Liver (tissue), 9 donors: Measurements from ENCODE around the gene EDC3. TPM values are rescaled to one million over a fixed set of nuclear protein-coding genes. Genes with fewer than 3 reads are reported as not detected.

Experiments used
- DNase-seq: peaks from one replicate; pipeline ENCODE4 v3.0.0-alpha.2; 2017; ENCODE audit warnings: low spot score
- H3K27ac ChIP-seq, 2 donors: one replicate each; pipeline ENCODE4 v1.7.0; 2013; ENCODE audit warnings: inconsistent platforms in 2 of 2, low read length in 2 of 2, control low read depth in 1 of 2, low read depth in 1 of 2, mild to moderate bottlenecking in 1 of 2
- H3K27me3 ChIP-seq, 4 donors: one replicate each; pipeline versions ENCODE4 v1.6.1 to v1.7.0; 2013; ENCODE audit warnings: low read length in 3 of 4, inconsistent platforms in 1 of 4, mild to moderate bottlenecking in 1 of 4, moderate library complexity in 1 of 4; ENCODE audit not compliant: control insufficient read depth in 4 of 4, insufficient read depth in 4 of 4
- H3K36me3 ChIP-seq, 4 donors: one replicate each; pipeline versions ENCODE4 v1.6.1 to v1.7.0; 2013; ENCODE audit warnings: low read length in 3 of 4, mild to moderate bottlenecking in 3 of 4, low read depth in 1 of 4, moderate library complexity in 1 of 4; ENCODE audit not compliant: control insufficient read depth in 4 of 4, insufficient read depth in 3 of 4
- H3K4me1 ChIP-seq, 4 donors: one replicate each; pipeline versions ENCODE4 v1.6.1 to v1.7.0; 2013; ENCODE audit warnings: low read length in 3 of 4, mild to moderate bottlenecking in 3 of 4, moderate library complexity in 1 of 4; ENCODE audit not compliant: control insufficient read depth in 4 of 4, insufficient read depth in 4 of 4
- H3K4me3 ChIP-seq, 3 donors: one replicate each; pipeline versions ENCODE4 v1.6.1 to v1.7.0; 2013; ENCODE audit warnings: low read length in 3 of 3, control low read depth in 1 of 3, low read depth in 1 of 3, mild to moderate bottlenecking in 1 of 3
- H3K9ac ChIP-seq, 2 donors: one replicate each; pipeline ENCODE4 v1.7.0; 2013; ENCODE audit warnings: low read length in 2 of 2, mild to moderate bottlenecking in 2 of 2, moderate library complexity in 2 of 2, control low read depth in 1 of 2, low read depth in 1 of 2
- H3K9me3 ChIP-seq, 4 donors: one replicate each; pipeline versions ENCODE4 v1.6.1 to v1.7.0; 2013; ENCODE audit warnings: low read length in 3 of 4; ENCODE audit not compliant: control insufficient read depth in 4 of 4
- ATF3 ChIP-seq: IDR thresholded peaks from 2 replicates; pipeline ENCODE4 v1.6.1; 2016; ENCODE audit warnings: antibody characterized with exemption
- CTCF ChIP-seq: fragments of 150-350 bp; IDR thresholded peaks from 2 replicates; pipeline ENCODE4 v1.5.1; 2017; ENCODE audit warnings: improper control_type of control experiment, low read depth, low read length; ENCODE audit not compliant: missing input control
- EGR1 ChIP-seq, 2 donors: IDR thresholded peaks; 2 replicates each; pipeline ENCODE4 v1.6.1; 2016 to 2018; ENCODE audit warnings: antibody characterized with exemption in 2 of 2, low read depth in 2 of 2
- FOXA1 ChIP-seq: IDR thresholded peaks from 2 replicates; pipeline ENCODE4 v1.6.1; 2016; ENCODE audit warnings: antibody characterized with exemption
- FOXA2 ChIP-seq: IDR thresholded peaks from 2 replicates; pipeline ENCODE4 v1.6.1; 2016; ENCODE audit warnings: antibody characterized with exemption
- GABPA ChIP-seq, 2 donors: IDR thresholded peaks in 1 of 2; conservative IDR thresholded peaks in 1 of 2; 2 replicates each; pipeline ENCODE4 v1.6.1; 2016; ENCODE audit warnings: antibody characterized with exemption in 2 of 2, mild to moderate bottlenecking in 1 of 2, moderate library complexity in 1 of 2
- HNF4A ChIP-seq, 2 donors: conservative IDR thresholded peaks; 2 replicates each; pipeline ENCODE4 v1.6.1; 2016; ENCODE audit warnings: antibody characterized with exemption in 2 of 2, mild to moderate bottlenecking in 2 of 2
- HNF4G ChIP-seq: IDR thresholded peaks from 2 replicates; pipeline ENCODE4 v1.6.1; 2016; ENCODE audit warnings: antibody characterized with exemption
- JUND ChIP-seq, 2 donors: IDR thresholded peaks; 2 replicates each; pipeline ENCODE4 v1.6.1; 2016; ENCODE audit warnings: antibody characterized with exemption in 2 of 2
- MAX ChIP-seq: IDR thresholded peaks from 2 replicates; pipeline ENCODE4 v1.6.1; 2016; ENCODE audit warnings: antibody characterized with exemption
- NR2F2 ChIP-seq: IDR thresholded peaks from 2 replicates; pipeline ENCODE4 v1.6.1; 2016; ENCODE audit warnings: antibody characterized with exemption
- RAD21 ChIP-seq, 2 donors: IDR thresholded peaks; 2 replicates each; pipeline ENCODE4 v1.6.1; 2016; ENCODE audit warnings: antibody characterized with exemption in 2 of 2, mild to moderate bottlenecking in 2 of 2
- REST ChIP-seq: IDR thresholded peaks from 2 replicates; pipeline ENCODE4 v1.6.1; 2016; ENCODE audit warnings: antibody characterized with exemption, mild to moderate bottlenecking
- SP1 ChIP-seq: IDR thresholded peaks from 2 replicates; pipeline ENCODE4 v1.6.1; 2018; ENCODE audit warnings: antibody characterized with exemption, mild to moderate bottlenecking
- TAF1 ChIP-seq: conservative IDR thresholded peaks from 2 replicates; pipeline ENCODE4 v1.6.1; 2016; ENCODE audit warnings: antibody characterized with exemption, mild to moderate bottlenecking
- YY1 ChIP-seq: IDR thresholded peaks from 2 replicates; pipeline ENCODE4 v1.6.1; 2016; ENCODE audit warnings: antibody characterized with exemption, mild to moderate bottlenecking
- WGBS: extraction: QIAGEN DNeasy Blood & Tissue Kit; methylation state at CpG from one replicate; pipeline ENCODE4 v1.1.7; 2013; 5-methylcytosine and 5-hydroxymethylcytosine counted together
- polyA plus RNA-seq, 2 donors: library from polyadenylated mRNA; stranded (reverse) in 1 of 2; unstranded in 1 of 2; fragments of 200-250 nt in 1 of 2; fragments of >200 nt in 1 of 2; fragmentation: Nextera tagmentation in 1 of 2; extraction: Ambion mirVana in 1 of 2; gene quantifications; one replicate each; pipeline versions ENCODE4 v1.2.1 to v1.2.3, GENCODE V29; 2013 to 2015
- total RNA-seq, 2 donors: library from RNA; depleted of rRNA; stranded (reverse); fragments of >200 nt; gene quantifications; one replicate each; pipeline ENCODE4 v1.2.3, GENCODE V29; 2014
- donor health status: healthy.
- donor health status: healthy.
- donor health status: healthy.
- donor health status: healthy.
- donor health status: healthy.

Gene EDC3
- total and polyA plus RNA-seq, 4 donors = 5.8 to 9.5 (median 7.4) TPM

GRCh38 chr15:74589826-74590225, 106.0 kb downstream of the EDC3 start (continued):
- TF ChIP-seq REST = no peak
- no peak for TF ChIP-seq HNF4A (conservative IDR thresholded peaks at IDR 0.05)
- TF ChIP-seq JUND (IDR thresholded peaks at IDR 0.05) = no peak
- no peak for TF ChIP-seq EGR1 (IDR thresholded peaks at IDR 0.05; ENCODE audit: low read depth in 2 of 2)
- TF ChIP-seq FOXA2 = no peak

GRCh38 chr15:74585857-74586256, 110.0 kb downstream of the EDC3 start:
- TF ChIP-seq FOXA2 (no peak), GABPA (IDR thresholded peaks at IDR 0.05 in 1 of 2, conservative IDR thresholded peaks at IDR 0.05 in 1 of 2) (no peak), TAF1 (no peak), CTCF (no peak), JUND (IDR thresholded peaks at IDR 0.05) (no peak), FOXA1 (no peak)
- WGBS = 97% methylated on average over 9 of the region's 9 CpGs
- H3K9ac ChIP-seq = no peak overlapping the region
- no peak overlapping the region for H3K4me3 ChIP-seq
- no peak for DNase-seq
- H3K27me3 ChIP-seq = no peaks in the 10 kb centered on the region
- H3K27ac ChIP-seq = no peak overlapping the region
- no peaks in the 10 kb centered on the region for H3K9me3 ChIP-seq
- H3K36me3 ChIP-seq = peaks cover 0 to 17% (median 12%) of the 10 kb centered on the region in 4 donors
- no peaks in the 10 kb centered on the region for H3K4me1 ChIP-seq

- DNase-seq = no peak
- H3K9ac ChIP-seq = no peak overlapping the region
- no peaks in the 10 kb centered on the region for H3K4me1 ChIP-seq
- no peak overlapping the region for H3K27ac ChIP-seq
- no peak overlapping the region for H3K4me3 ChIP-seq
- no peaks in the 10 kb centered on the region for H3K9me3 ChIP-seq
- 67% methylated on average over 3 of the region's 3 CpGs for WGBS
- no peaks in the 10 kb centered on the region for H3K27me3 ChIP-seq
- peaks cover 0 to 15% (median 9%) of the 10 kb centered on the region in 4 donors for H3K36me3 ChIP-seq
- TF ChIP-seq RAD21 (IDR thresholded peaks at IDR 0.05) (no peak), HNF4A (conservative IDR thresholded peaks at IDR 0.05) (no peak), HNF4G (no peak), TAF1 (no peak), CTCF (no peak), YY1 (no peak), REST (no peak), SP1 (no peak), ATF3 (no peak), JUND (IDR thresholded peaks at IDR 0.05) (no peak), GABPA (IDR thresholded peaks at IDR 0.05 in 1 of 2, conservative IDR thresholded peaks at IDR 0.05 in 1 of 2) (no peak), NR2F2 (no peak), MAX (no peak), EGR1 (IDR thresholded peaks at IDR 0.05; ENCODE audit: low read depth in 2 of 2) (no peak)
Observed at GRCh38 chr15:74585191-74585590, 110.6 kb downstream of the EDC3 start.
